Left hindlimb (tissue), 1 donor: ENCODE measurements around the gene RASGRP2.

ENCODE experiments used
- DNase-seq: peaks from one replicate; pipeline ENCODE4 v3.0.0-alpha.2; 2018

The RASGRP2 gene

GRCh38 chr11:64770120-64770519 is 26.2 kb upstream of the RASGRP2 start:
- no peak for DNase-seq

- no peak for DNase-seq
Observed at GRCh38 chr11:64769283-64769682, 25.3 kb upstream of the RASGRP2 start.

- DNase-seq = no peak
Observed at GRCh38 chr11:64768300-64768694, 24.4 kb upstream of the RASGRP2 start.

GRCh38 chr11:64767344-64768299 is 23.7 kb upstream of the RASGRP2 start:
- no peak for DNase-seq

- DNase-seq = no peak
Observed at GRCh38 chr11:64766881-64767280, 22.9 kb upstream of the RASGRP2 start.

GRCh38 chr11:64765851-64766665 is 22.1 kb upstream of the RASGRP2 start:
- DNase-seq = no peak

- no peak for DNase-seq
Observed at GRCh38 chr11:64765291-64765850, 21.4 kb upstream of the RASGRP2 start.

- no peak for DNase-seq
Observed at GRCh38 chr11:64764753-64765152, 20.8 kb upstream of the RASGRP2 start.

GRCh38 chr11:64764040-64764611 is 20.2 kb upstream of the RASGRP2 start:
- DNase-seq = no peak

GRCh38 chr11:64763526-64764039 is 19.6 kb upstream of the RASGRP2 start:
- DNase-seq = no peak

GRCh38 chr11:64762674-64763525 is 19.0 kb upstream of the RASGRP2 start:
- no peak for DNase-seq

GRCh38 chr11:64762277-64762673 is 18.3 kb upstream of the RASGRP2 start:
- DNase-seq = no peak

GRCh38 chr11:64760759-64761420 is 16.9 kb upstream of the RASGRP2 start:
- no peak for DNase-seq

GRCh38 chr11:64759722-64760719 is 16.1 kb upstream of the RASGRP2 start, which contains the start of gene PYGM:
Gene PYGM (minus strand): TSS chr11:64759974. CDS start chr11:64759898, 76 bp downstream.
- DNase-seq = peak; percentile 90

GRCh38 chr11:64759131-64759721 is 15.3 kb upstream of the RASGRP2 start:
- DNase-seq = no peak

GRCh38 chr11:64758330-64759079 is 14.6 kb upstream of the RASGRP2 start:
- no peak for DNase-seq

GRCh38 chr11:64757549-64758329 is 13.8 kb upstream of the RASGRP2 start:
- DNase-seq = no peak
